Tibial nerve (tissue), 4 donors: Measurements from ENCODE around the gene TLR6. TPM values are rescaled to one million over a fixed set of nuclear protein-coding genes. Genes with fewer than 3 reads are reported as not detected.

Experiments used
- DNase-seq, 2 donors: peaks; one replicate each; pipeline ENCODE4 v3.0.0-alpha.2; 2019; ENCODE audit warnings: low spot score in 2 of 2
- H3K27ac ChIP-seq, 4 donors: fragments of 200-600 bp; sonication (generic) in 3 of 4; one replicate each; pipeline ENCODE4 v1.5.1; 2017 to 2019; ENCODE audit warnings: mild to moderate bottlenecking in 1 of 4
- H3K27me3 ChIP-seq, 2 donors: fragments of 200-600 bp; sonication (generic) in 1 of 2; one replicate each; pipeline versions ENCODE4 v1.5.1 to v1.6.0; 2017 to 2019
- H3K36me3 ChIP-seq, 3 donors: fragments of 200-600 bp; sonication (generic); one replicate each; pipeline ENCODE4 v1.5.1; 2018 to 2019
- H3K4me1 ChIP-seq, 4 donors: fragments of 200-600 bp; sonication (generic) in 3 of 4; one replicate each; pipeline ENCODE4 v1.5.1; 2017 to 2019
- H3K4me3 ChIP-seq, 4 donors: fragments of 200-600 bp; sonication (generic) in 3 of 4; one replicate each; pipeline ENCODE4 v1.5.1; 2017 to 2019; ENCODE audit warnings: mild to moderate bottlenecking in 1 of 4, moderate library complexity in 1 of 4
- H3K9me3 ChIP-seq, 4 donors: fragments of 200-600 bp; sonication (generic) in 3 of 4; one replicate each; pipeline ENCODE4 v1.5.1; 2017 to 2019
- EP300 ChIP-seq, 2 donors: sonication (generic); formaldehyde crosslinking; IDR thresholded peaks; one replicate each; pipeline ENCODE4 v1.6.1; 2017; ENCODE audit warnings: antibody characterized with exemption in 2 of 2, mild to moderate bottlenecking in 1 of 2
- POLR2A ChIP-seq, 2 donors: fragments of 450-650 bp; IDR thresholded peaks; one replicate each; pipeline ENCODE4 v1.6.1; 2017; ENCODE audit warnings: antibody characterized with exemption in 2 of 2, mild to moderate bottlenecking in 2 of 2, moderate library complexity in 2 of 2
- WGBS, 2 donors: methylation state at CpG; one replicate each; pipeline ENCODE4 v1.1.5; 2018; 5-methylcytosine and 5-hydroxymethylcytosine counted together
- total RNA-seq, 4 donors: library from RNA; depleted of rRNA; stranded (reverse); fragments of >200 nt; gene quantifications; one replicate each; pipeline ENCODE4 v1.1.0, GENCODE V29; 2016
- TF ChIP-seq, protein P1 (sequence below), 5 experiments: fragments of 200-600 bp in 3 of 5; fragments of 450-650 bp in 2 of 5; sonication (generic) in 3 of 5; IDR thresholded peaks; one replicate each; pipeline ENCODE4 v1.5.1; 2016 to 2019; ENCODE audit warnings: antibody characterized with exemption in 5 of 5, mild to moderate bottlenecking in 3 of 5, moderate library complexity in 2 of 5

The TLR6 gene
- total RNA-seq, 4 donors from 2014 or later = 4.2 to 8.6 (median 5.2) TPM

DNA sequence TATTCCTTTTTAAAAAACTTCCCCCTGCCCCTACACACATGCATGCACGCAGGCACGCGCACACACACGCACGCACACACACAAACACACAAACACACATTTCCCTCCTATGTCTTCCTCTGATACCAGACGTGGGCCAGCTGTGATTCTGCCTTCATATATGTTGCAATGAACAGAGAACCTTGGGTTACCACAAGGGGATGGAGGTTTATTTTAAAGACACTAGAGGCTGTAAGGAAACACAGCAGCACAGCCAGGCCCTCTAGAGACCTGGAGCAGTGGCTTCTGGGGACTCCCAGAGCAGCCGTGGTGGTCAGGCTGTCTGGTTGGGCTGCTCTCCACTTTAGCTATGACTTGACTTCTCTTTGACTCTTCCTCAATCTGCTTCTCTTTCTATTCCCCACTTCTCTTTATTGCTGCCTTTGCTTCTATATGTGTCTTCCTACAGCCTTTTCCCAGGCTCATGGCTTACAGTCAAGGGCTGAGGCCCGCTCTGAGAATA, 70.7 kb downstream of the TLR6 start:
- Histone ChIP-seq H3K4me1 (peaks cover 0 to 8% (median 0%) of the 10 kb centered on the region in 4 donors), H3K27me3 (no peaks in the 10 kb centered on the region), H3K9me3 (peaks cover 0 to 3% (median 0%) of the 10 kb centered on the region in 4 donors), H3K36me3 (peaks cover 0 to 4% (median 0%) of the 10 kb centered on the region in 3 donors), H3K27ac (peak overlapping the region in 1 of 4 donors; percentile 39), H3K4me3 (no peak overlapping the region)
- no peak for DNase-seq
- TF ChIP-seq POLR2A (IDR thresholded peaks at IDR 0.05) (no peak), EP300 (IDR thresholded peaks at IDR 0.05) (peak in 1 of 2 donors; percentile 47)
- TF ChIP-seq, protein P1, sequence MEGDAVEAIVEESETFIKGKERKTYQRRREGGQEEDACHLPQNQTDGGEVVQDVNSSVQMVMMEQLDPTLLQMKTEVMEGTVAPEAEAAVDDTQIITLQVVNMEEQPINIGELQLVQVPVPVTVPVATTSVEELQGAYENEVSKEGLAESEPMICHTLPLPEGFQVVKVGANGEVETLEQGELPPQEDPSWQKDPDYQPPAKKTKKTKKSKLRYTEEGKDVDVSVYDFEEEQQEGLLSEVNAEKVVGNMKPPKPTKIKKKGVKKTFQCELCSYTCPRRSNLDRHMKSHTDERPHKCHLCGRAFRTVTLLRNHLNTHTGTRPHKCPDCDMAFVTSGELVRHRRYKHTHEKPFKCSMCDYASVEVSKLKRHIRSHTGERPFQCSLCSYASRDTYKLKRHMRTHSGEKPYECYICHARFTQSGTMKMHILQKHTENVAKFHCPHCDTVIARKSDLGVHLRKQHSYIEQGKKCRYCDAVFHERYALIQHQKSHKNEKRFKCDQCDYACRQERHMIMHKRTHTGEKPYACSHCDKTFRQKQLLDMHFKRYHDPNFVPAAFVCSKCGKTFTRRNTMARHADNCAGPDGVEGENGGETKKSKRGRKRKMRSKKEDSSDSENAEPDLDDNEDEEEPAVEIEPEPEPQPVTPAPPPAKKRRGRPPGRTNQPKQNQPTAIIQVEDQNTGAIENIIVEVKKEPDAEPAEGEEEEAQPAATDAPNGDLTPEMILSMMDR (IDR thresholded peaks at IDR 0.05) = no peak
- 77 to 87% methylated on average over 8 of the region's 8 CpGs for WGBS, 2 donors

DNA sequence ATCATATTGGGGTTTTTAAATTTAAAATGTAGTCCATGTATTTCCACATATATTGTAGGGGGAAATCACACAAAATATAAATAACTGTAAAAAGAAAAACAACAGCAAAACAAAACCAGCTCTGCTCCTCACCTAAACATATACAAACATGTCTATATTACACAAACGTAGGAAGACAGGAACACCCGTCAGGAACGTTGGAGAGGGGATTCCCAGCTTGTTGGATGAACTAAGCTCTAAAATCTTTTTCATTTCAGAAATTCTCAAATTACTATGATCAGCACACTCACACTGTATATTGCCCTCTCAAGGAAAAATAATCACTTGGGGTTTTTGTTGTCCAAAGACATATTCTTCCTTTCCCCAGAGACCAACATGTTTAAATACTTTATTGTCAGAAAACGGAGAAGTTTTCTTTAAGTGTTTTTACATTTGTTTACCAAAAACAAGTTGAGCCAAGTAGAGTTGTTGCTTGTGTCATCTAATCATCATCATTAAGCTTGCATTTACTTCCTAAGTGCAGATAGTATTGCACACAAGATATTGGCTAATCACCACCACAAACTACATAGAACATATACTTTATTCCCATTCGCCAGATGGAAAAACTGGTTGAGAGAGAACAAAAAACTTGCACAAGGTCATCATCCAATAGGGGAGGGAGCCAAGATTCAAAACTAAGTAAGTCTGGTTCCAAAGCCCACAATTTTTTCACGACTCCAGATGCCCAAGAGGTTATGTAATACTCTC, 71.4 kb downstream of the TLR6 start:
- Histone ChIP-seq H3K27ac (peak overlapping the region in 1 of 4 donors; percentile 39), H3K4me3 (no peak overlapping the region), H3K27me3 (no peaks in the 10 kb centered on the region), H3K4me1 (peaks cover 0 to 8% (median 0%) of the 10 kb centered on the region in 4 donors), H3K9me3 (peaks cover 0 to 3% (median 0%) of the 10 kb centered on the region in 4 donors), H3K36me3 (peaks cover 0 to 3% (median 0%) of the 10 kb centered on the region in 3 donors)
- no peak for TF ChIP-seq EP300 (IDR thresholded peaks at IDR 0.05)
- TF ChIP-seq, protein P1 (IDR thresholded peaks at IDR 0.05) = no peak
- TF ChIP-seq POLR2A (IDR thresholded peaks at IDR 0.05) = no peak
- 58 to 62% methylated on average over 6 of the region's 6 CpGs for WGBS, 2 donors
- DNase-seq = no peak

DNA sequence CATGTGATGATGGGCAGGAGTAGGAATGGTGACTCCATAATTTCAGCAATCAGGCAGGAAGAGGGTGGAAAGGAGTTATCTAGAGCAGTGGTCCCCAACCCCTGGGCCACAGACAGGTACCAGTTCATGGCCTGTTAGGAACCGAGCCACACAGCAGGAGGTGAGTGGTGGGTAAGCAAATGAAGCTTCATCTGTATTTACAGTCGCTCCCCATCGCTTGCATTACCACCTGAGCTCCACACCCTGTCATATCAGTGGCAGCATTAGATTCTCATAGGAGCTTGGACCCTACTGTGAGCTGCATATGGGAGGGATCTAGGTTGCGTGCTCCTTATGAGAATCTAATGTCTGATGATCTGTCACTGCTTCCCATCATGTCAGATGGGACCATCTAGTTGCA, 72.5 kb downstream of the TLR6 start:
- TF ChIP-seq, protein P1 (IDR thresholded peaks at IDR 0.05) = no peak
- no peak for TF ChIP-seq EP300 (IDR thresholded peaks at IDR 0.05)
- no peak for TF ChIP-seq POLR2A (IDR thresholded peaks at IDR 0.05)
- Histone ChIP-seq H3K27ac (no peak overlapping the region), H3K27me3 (no peaks in the 10 kb centered on the region)

DNA sequence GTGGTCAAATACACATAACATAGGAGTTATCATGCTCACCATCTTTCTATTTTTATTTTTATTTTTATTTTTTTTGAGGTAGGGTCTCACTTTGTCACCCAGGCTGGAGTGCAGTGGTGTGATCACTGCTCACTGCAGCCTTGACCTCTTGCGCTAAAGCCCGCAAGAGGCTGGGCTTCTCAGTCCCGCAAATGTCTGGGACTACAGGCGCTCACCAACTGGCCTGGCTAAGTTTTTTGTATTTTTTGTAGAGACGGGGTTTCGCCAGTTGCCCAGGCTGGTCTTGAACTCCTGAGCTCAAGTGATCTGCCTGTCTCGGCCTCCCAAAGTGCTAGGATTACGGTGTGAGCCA, 73.5 kb downstream of the TLR6 start:
- H3K27ac ChIP-seq = no peak overlapping the region
- H3K36me3 ChIP-seq = no peaks in the 10 kb centered on the region
- H3K9me3 ChIP-seq = no peaks in the 10 kb centered on the region
- no peak overlapping the region for H3K4me3 ChIP-seq
- WGBS, 2 donors = 80 to 85% methylated on average over 8 of the region's 8 CpGs
- no peak for DNase-seq
- no peaks in the 10 kb centered on the region for H3K27me3 ChIP-seq
- peaks cover 0 to 8% (median 0%) of the 10 kb centered on the region in 4 donors for H3K4me1 ChIP-seq
- no peak for TF ChIP-seq POLR2A (IDR thresholded peaks at IDR 0.05)
- TF ChIP-seq, protein P1 (IDR thresholded peaks at IDR 0.05) = no peak
- no peak for TF ChIP-seq EP300 (IDR thresholded peaks at IDR 0.05)

More for the DNA sequence above, 72.5 kb downstream of the TLR6 start:
- Histone ChIP-seq H3K4me3 (no peak overlapping the region), H3K36me3 (no peaks in the 10 kb centered on the region), H3K4me1 (peaks cover 0 to 8% (median 0%) of the 10 kb centered on the region in 4 donors), H3K9me3 (no peaks in the 10 kb centered on the region)
- DNase-seq = no peak
- 88 to 96% methylated on average over 4 of the region's 4 CpGs for WGBS, 2 donors

DNA sequence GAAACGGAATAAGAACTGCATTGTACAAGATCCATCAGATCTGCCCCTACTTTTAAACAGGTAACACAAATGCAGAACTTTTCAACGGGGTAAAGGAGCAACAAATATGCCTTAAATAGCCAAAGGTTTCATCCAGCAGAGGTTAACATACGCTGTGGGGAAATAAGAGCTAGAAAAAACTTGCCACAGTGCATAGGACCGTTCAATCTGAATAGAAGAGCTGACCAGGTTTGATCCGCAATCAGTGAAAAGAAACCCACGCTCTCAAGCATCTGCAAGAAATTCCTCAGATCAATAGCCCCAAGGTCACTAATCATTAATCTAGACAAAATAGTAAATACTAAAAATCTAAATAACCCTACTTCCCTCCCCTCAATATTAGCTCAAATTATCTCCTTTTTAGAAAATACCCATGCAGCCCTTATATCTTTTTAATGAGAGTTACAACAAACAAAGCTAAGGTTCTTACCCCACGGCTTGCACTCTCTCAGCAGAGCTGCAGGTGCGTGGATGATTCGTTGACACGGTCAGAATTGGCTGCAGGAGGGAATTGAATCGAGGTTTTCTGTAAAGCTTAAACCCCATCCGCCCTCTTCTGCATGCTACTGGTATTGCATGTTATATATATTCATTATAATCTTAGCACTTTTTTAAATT, 74.0 kb downstream of the TLR6 start, which contains the start of gene TLR10:
TLR10 (minus strand) TSS at position 539 of the 657 bp plus-strand sequence. CDS start 7,400 bp downstream, outside the sequence.
- no peak within 1 kb of the TSS for H3K4me3 ChIP-seq
- H3K36me3 ChIP-seq = no peaks in the 10 kb centered on the region
- H3K27ac ChIP-seq = peak within 1 kb of the TSS in 1 of 4 donors; percentile 0
- H3K4me1 ChIP-seq = peaks cover 0 to 8% (median 0%) of the 10 kb centered on the region in 4 donors
- DNase-seq = peak in 1 of 2 donors; percentile 77
- WGBS, 2 donors = 38 to 39% methylated on average over 12 of the region's 12 CpGs
- no peaks in the 10 kb centered on the region for H3K9me3 ChIP-seq
- TF ChIP-seq, protein P1 (IDR thresholded peaks at IDR 0.05) = peak; percentile 62 to 78 (median 70)
- TF ChIP-seq EP300 (IDR thresholded peaks at IDR 0.05) = no peak
- TF ChIP-seq POLR2A (IDR thresholded peaks at IDR 0.05) = no peak
- H3K27me3 ChIP-seq = no peaks in the 10 kb centered on the region
